Measurements from ENCODE around the gene NFIA.

The NFIA gene

GRCh38 chr1:61386323-61386722 lies 304.0 kb downstream of the NFIA start:
- no peak for DNase-seq

- DNase-seq, result no peak
Measured at GRCh38 chr1:61386770-61387169, 304.4 kb downstream of the NFIA start.

- DNase-seq, result no peak
Measured at GRCh38 chr1:61387829-61388228, 305.5 kb downstream of the NFIA start.

- DNase-seq, result no peak
Measured at GRCh38 chr1:61388566-61388965, 306.2 kb downstream of the NFIA start.

GRCh38 chr1:61389194-61389925 lies 307.0 kb downstream of the NFIA start:
- no peak for DNase-seq

- no peak for DNase-seq
Measured at GRCh38 chr1:61389926-61390845, 307.8 kb downstream of the NFIA start.

GRCh38 chr1:61391730-61392129 lies 309.4 kb downstream of the NFIA start:
- no peak for DNase-seq

GRCh38 chr1:61392409-61393242 lies 310.3 kb downstream of the NFIA start:
- no peak for DNase-seq

- DNase-seq, result no peak
Measured at GRCh38 chr1:61393575-61393974, 311.2 kb downstream of the NFIA start.

GRCh38 chr1:61395146-61395800 lies 312.9 kb downstream of the NFIA start:
- no peak for DNase-seq

- no peak for DNase-seq
Measured at GRCh38 chr1:61397495-61397894, 315.1 kb downstream of the NFIA start.

- DNase-seq, result no peak
Measured at GRCh38 chr1:61397935-61398334, 315.6 kb downstream of the NFIA start.

GRCh38 chr1:61399199-61399598 lies 316.8 kb downstream of the NFIA start:
- no peak for DNase-seq

GRCh38 chr1:61400131-61400770 lies 317.9 kb downstream of the NFIA start:
- DNase-seq, result no peak

- DNase-seq, result no peak
Measured at GRCh38 chr1:61400997-61401396, 318.6 kb downstream of the NFIA start.

GRCh38 chr1:61403679-61404596 lies 321.6 kb downstream of the NFIA start:
- DNase-seq, result no peak

- no peak for DNase-seq
Measured at GRCh38 chr1:61404597-61405376, 322.4 kb downstream of the NFIA start.

- DNase-seq, result no peak
Measured at GRCh38 chr1:61406467-61406866, 324.1 kb downstream of the NFIA start.

- no peak for DNase-seq
Measured at GRCh38 chr1:61412601-61413000, 330.2 kb downstream of the NFIA start.

GRCh38 chr1:61419196-61419595 lies 336.8 kb downstream of the NFIA start:
- no peak for DNase-seq
